ENCODE results near the gene APOO. TPM values are rescaled to one million over a fixed set of nuclear protein-coding genes. Genes with fewer than 3 reads are reported as not detected.

APOO gene
- total RNA-seq, 1 donor from 2014 or later: 78.2 TPM

DNA sequence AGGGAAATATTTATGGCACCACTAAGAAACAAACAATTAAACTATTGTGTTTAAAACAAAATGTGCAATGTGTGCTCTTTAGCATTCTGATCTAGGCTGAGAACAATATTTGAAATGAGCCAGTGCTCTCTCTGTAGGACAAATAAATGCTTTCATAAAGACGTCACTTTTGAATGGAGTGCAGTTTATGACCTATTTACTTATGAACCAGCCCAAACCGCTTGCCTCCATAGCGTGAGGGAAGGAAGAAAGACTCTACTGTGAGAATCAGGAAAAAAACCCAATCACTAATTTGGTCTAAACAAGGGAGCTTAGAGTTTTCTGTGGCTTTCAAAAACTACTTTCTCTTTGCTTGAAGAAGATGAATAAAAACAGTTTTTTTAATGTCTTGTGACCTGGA, 85.3 kb downstream of the APOO start:
- Mint-ChIP-seq H3K27ac (peak overlapping the region; percentile 73), H3K36me3 (peaks cover 6% of the 10 kb centered on the region), H3K4me3 (no peak overlapping the region), H3K4me1 (ENCODE audit: unreplicated experiment) (peaks cover 3% of the 10 kb centered on the region), H3K9me3 (no peaks in the 10 kb centered on the region), H3K27me3 (no peaks in the 10 kb centered on the region)
- TF ChIP-seq, protein P1, sequence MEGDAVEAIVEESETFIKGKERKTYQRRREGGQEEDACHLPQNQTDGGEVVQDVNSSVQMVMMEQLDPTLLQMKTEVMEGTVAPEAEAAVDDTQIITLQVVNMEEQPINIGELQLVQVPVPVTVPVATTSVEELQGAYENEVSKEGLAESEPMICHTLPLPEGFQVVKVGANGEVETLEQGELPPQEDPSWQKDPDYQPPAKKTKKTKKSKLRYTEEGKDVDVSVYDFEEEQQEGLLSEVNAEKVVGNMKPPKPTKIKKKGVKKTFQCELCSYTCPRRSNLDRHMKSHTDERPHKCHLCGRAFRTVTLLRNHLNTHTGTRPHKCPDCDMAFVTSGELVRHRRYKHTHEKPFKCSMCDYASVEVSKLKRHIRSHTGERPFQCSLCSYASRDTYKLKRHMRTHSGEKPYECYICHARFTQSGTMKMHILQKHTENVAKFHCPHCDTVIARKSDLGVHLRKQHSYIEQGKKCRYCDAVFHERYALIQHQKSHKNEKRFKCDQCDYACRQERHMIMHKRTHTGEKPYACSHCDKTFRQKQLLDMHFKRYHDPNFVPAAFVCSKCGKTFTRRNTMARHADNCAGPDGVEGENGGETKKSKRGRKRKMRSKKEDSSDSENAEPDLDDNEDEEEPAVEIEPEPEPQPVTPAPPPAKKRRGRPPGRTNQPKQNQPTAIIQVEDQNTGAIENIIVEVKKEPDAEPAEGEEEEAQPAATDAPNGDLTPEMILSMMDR (conservative IDR thresholded peaks at IDR 0.05): no peak
- DNase-seq (ENCODE audit: extremely low spot score, unreplicated experiment): no peak

DNA sequence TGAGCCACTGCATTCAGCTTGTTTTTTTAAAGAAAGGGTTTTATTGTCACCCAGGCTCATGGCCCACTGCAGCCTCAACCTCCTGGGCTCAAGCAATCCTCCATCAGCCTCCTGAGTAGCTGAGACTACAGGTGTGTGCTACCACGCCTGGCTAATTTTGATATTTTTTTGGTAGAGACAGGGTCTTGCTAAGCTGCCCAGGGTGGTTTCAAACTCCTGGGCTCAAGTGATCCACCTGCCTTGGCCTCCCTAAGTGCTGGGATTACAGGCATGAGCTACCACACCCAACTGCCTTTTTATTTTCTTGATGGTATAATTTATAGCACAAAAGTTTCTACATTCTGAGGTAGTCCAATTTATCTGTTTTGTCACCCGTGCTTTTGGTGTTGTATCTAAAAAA, 85.9 kb downstream of the APOO start:
- Mint-ChIP-seq H3K4me1 (ENCODE audit: unreplicated experiment) (peaks cover 3% of the 10 kb centered on the region), H3K4me3 (no peak overlapping the region), H3K27ac (peak overlapping the region; percentile 73), H3K9me3 (no peaks in the 10 kb centered on the region), H3K36me3 (peaks cover 6% of the 10 kb centered on the region), H3K27me3 (no peaks in the 10 kb centered on the region)
- TF ChIP-seq, protein P1 (conservative IDR thresholded peaks at IDR 0.05): no peak
- DNase-seq (ENCODE audit: extremely low spot score, unreplicated experiment): no peak

DNA sequence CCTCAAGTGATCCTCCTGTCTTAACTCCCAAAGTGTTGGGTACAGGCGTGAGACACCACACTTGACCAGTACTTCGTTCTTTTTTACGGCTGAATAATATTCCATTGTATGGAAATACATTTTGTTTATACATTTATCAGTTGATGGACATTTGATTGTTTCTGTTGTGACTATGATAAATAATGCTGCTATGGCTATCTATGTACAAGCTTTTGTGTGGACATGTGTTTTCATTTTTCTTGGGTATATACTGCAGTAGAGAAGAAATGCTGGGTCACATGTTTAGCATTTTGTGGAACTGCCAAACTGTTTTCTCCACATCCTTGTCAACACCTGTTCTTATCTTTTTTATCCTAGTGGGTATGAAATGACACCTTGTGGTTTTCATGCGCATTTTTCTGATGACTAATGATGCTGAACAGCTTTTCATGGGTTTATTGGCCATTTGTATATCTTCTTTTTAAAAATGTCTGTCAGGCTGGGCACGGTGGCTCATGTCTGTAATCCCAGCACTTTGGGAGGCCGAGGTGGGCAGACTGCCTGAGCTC, 87.4 kb downstream of the APOO start:
- no peaks in the 10 kb centered on the region for H3K9me3 Mint-ChIP-seq
- no peaks in the 10 kb centered on the region for H3K27me3 Mint-ChIP-seq
- H3K4me1 Mint-ChIP-seq (ENCODE audit: unreplicated experiment): peaks cover 3% of the 10 kb centered on the region
- no peak for DNase-seq (ENCODE audit: extremely low spot score, unreplicated experiment)
- H3K36me3 Mint-ChIP-seq: no peaks in the 10 kb centered on the region
- TF ChIP-seq, protein P1 (conservative IDR thresholded peaks at IDR 0.05): no peak
- H3K27ac Mint-ChIP-seq: peak overlapping the region; percentile 70
- H3K4me3 Mint-ChIP-seq: no peak overlapping the region

DNA sequence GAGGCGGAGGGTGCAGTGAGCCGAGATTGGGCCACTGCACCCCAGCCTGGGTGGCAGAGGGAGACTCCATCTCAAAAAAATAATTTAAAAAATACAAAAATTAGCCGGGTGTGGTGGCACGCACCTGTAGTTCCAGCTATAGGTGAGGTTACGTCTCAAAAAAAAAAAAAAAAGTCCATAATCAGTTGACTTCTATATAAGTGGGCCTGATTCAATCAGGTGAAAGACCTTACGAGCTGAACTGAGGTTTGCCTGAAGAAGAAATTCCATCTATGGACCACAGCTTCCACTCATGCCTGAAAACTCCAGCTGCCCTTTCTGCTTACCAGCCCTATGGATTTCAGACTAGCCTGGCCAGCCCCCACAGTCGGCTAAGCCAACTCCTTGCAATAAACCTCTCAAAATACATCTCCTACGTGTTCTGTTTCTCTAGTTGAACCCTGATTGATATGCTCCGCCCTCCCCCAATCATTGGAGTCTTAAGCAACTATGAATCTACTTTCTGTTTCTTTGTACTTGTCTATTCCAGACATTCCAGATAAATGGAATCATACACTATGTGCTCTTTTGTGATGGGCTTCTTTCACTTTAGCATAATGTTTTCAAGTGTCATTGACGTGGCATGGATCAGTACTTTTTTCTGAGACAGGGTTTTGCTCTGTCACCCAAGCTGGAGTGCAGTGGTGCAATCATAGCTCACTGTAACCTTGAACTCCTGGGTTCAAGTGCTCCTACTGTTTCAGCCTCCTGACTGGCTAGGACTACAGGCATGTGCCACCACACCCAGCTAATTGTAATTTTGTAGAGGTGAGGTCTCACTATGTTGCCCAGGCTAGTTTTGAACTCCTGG, 88.1 kb downstream of the APOO start:
- peak overlapping the region; percentile 2 for H3K4me3 Mint-ChIP-seq

DNA sequence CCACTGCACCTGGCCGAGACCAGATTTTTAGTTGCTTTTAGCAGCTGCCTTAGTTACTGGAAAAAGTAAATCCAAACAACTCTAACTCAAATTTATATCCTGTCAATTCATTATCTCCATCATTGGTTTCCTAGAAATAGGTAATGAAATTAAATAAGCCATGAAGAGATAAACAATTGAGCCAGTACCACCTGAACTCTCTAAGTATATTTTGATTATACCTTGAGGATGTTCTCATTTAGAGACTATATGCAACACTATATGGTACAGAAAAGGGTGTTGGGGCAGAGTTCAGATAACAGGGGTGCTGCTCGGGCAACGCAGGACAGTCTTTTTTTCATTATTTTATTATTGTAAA, 89.8 kb downstream of the APOO start:
- Mint-ChIP-seq H3K4me3 (no peak overlapping the region), H3K4me1 (ENCODE audit: unreplicated experiment) (peaks cover 3% of the 10 kb centered on the region), H3K27me3 (no peaks in the 10 kb centered on the region), H3K27ac (no peak overlapping the region), H3K9me3 (no peaks in the 10 kb centered on the region), H3K36me3 (no peaks in the 10 kb centered on the region)
- TF ChIP-seq, protein P1 (conservative IDR thresholded peaks at IDR 0.05): no peak
- no peak for DNase-seq (ENCODE audit: extremely low spot score, unreplicated experiment)

More for the DNA sequence above, 88.1 kb downstream of the APOO start:
- TF ChIP-seq, protein P1 (conservative IDR thresholded peaks at IDR 0.05): no peak
- H3K27me3 Mint-ChIP-seq: no peaks in the 10 kb centered on the region
- H3K4me1 Mint-ChIP-seq (ENCODE audit: unreplicated experiment): peaks cover 3% of the 10 kb centered on the region
- peak overlapping the region; percentile 70 for H3K27ac Mint-ChIP-seq
- H3K9me3 Mint-ChIP-seq: no peaks in the 10 kb centered on the region
- DNase-seq (ENCODE audit: extremely low spot score, unreplicated experiment): no peak
- H3K36me3 Mint-ChIP-seq: no peaks in the 10 kb centered on the region

All from type B pancreatic cell (in vitro differentiated cells).